ENCODE results near the gene ABHD5.

- TF ChIP-seq CTCF (IDR thresholded peaks at IDR 0.05) (no peak), EP300 (IDR thresholded peaks at IDR 0.05; ENCODE audit: borderline replicate concordance in 1 of 2, low read depth in 1 of 2, low read length in 1 of 2) (no peak), SIN3A (IDR thresholded peaks at IDR 0.05; ENCODE audit: borderline replicate concordance, low read depth, low read length) (no peak)
Measured at GRCh38 chr3:43752905-43753304, 62.2 kb downstream of the ABHD5 start.
